Thyroid gland (tissue), 4 donors: Measurements from ENCODE around the gene LOXL1. TPM values are rescaled to one million over a fixed set of nuclear protein-coding genes. Genes with fewer than 3 reads are reported as not detected.

Source experiments
- DNase-seq, 2 donors: peaks; one replicate each; pipeline ENCODE4 v3.0.0-alpha.2; 2019
- H3K27ac ChIP-seq, 3 donors: fragments of 200-600 bp; sonication (generic); 1 replicate in 2 of 3; 2 replicates in 1 of 3; pipeline ENCODE4 v1.5.1; 2016 to 2019; ENCODE audit warnings: mild to moderate bottlenecking in 1 of 3, moderate library complexity in 1 of 3
- H3K27me3 ChIP-seq: fragments of 200-600 bp; sonication (generic); one replicate; pipeline ENCODE4 v1.5.1; 2019
- H3K36me3 ChIP-seq, 2 donors: fragments of 200-600 bp; sonication (generic); one replicate each; pipeline ENCODE4 v1.5.1; 2016 to 2019
- H3K4me1 ChIP-seq, 2 donors: fragments of 200-600 bp; sonication (generic); one replicate each; pipeline ENCODE4 v1.5.1; 2017 to 2019
- H3K4me3 ChIP-seq, 3 donors: fragments of 200-600 bp; sonication (generic); replicated peaks in 1 of 3; 1 replicate in 2 of 3; 2 replicates in 1 of 3; pipeline ENCODE4 v1.5.1; 2016; ENCODE audit warnings: mild to moderate bottlenecking in 1 of 3
- H3K9me3 ChIP-seq: fragments of 200-600 bp; sonication (generic); one replicate; pipeline ENCODE4 v1.5.1; 2017
- POLR2A ChIP-seq, 2 donors: fragments of 450-650 bp; IDR thresholded peaks; one replicate each; pipeline ENCODE4 v1.6.1; 2017; ENCODE audit warnings: antibody characterized with exemption in 2 of 2, mild to moderate bottlenecking in 2 of 2, moderate library complexity in 1 of 2
- WGBS, 2 donors: methylation state at CpG; one replicate each; pipeline ENCODE4 v1.1.5; 2017; 5-methylcytosine and 5-hydroxymethylcytosine counted together
- intact Hi-C: fragments of 100-400 bp; cut with DNase I; formaldehyde crosslinking; loops from one replicate; pipeline ENCODE4 v1.15.1; 2023
- total RNA-seq, 4 donors: library from RNA; depleted of rRNA; stranded (reverse); fragments of >200 nt; gene quantifications; one replicate each; pipeline ENCODE4 v1.2.3, GENCODE V29; 2016
- TF ChIP-seq, protein P1 (sequence below), 6 experiments: fragments of 200-600 bp in 3 of 6; fragments of 450-650 bp in 3 of 6; sonication (generic) in 3 of 6; IDR thresholded peaks; one replicate each; pipeline ENCODE4 v1.5.1; 2016 to 2019; ENCODE audit warnings: antibody characterized with exemption in 6 of 6, mild to moderate bottlenecking in 2 of 6, inconsistent platforms in 1 of 6, moderate library complexity in 1 of 6

LOXL1 gene
- total RNA-seq, 4 donors from 2014 or later: 9.9 to 15.2 (median 12.0) TPM

DNA sequence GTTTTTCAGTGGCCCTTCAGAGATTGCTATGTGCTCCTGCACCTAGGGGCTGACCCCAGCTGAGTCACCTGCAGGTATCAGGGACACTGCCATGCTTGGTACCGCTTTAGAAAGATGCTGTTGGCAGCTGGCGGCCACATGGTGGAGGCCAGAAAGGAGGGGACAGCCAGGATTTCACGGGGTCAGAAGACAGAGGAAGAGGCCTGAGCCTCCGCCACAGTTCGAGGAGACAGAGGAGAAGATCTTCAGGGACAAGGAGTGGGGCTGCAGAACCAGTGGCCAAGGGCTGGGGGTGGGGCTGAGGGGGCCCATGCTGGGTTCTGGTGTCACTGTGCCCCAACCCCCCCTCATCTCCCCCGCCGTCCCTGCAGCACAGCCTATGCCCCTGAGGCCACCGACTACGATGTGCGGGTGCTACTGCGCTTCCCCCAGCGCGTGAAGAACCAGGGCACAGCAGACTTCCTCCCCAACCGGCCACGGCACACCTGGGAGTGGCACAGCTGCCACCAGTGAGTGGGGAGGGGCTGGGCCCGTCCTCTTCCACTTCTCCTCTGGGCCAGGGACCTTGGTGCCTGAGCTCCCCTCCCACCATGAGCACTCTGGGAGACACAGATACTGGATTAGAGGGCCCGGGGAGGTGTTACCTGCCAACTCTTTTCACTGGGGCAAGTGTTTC lies 19.9 kb downstream of the LOXL1 start:
- H3K4me3 ChIP-seq: no peak overlapping the region
- intact Hi-C loops: no loop called here
- H3K36me3 ChIP-seq: no peaks in the 10 kb centered on the region
- TF ChIP-seq POLR2A (IDR thresholded peaks at IDR 0.05): no peak
- TF ChIP-seq, protein P1, sequence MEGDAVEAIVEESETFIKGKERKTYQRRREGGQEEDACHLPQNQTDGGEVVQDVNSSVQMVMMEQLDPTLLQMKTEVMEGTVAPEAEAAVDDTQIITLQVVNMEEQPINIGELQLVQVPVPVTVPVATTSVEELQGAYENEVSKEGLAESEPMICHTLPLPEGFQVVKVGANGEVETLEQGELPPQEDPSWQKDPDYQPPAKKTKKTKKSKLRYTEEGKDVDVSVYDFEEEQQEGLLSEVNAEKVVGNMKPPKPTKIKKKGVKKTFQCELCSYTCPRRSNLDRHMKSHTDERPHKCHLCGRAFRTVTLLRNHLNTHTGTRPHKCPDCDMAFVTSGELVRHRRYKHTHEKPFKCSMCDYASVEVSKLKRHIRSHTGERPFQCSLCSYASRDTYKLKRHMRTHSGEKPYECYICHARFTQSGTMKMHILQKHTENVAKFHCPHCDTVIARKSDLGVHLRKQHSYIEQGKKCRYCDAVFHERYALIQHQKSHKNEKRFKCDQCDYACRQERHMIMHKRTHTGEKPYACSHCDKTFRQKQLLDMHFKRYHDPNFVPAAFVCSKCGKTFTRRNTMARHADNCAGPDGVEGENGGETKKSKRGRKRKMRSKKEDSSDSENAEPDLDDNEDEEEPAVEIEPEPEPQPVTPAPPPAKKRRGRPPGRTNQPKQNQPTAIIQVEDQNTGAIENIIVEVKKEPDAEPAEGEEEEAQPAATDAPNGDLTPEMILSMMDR (IDR thresholded peaks at IDR 0.05): no peak
- no peak overlapping the region for H3K27ac ChIP-seq
- no peaks in the 10 kb centered on the region for H3K27me3 ChIP-seq
- peaks cover 0 to 5% of the 10 kb centered on the region in 2 donors for H3K4me1 ChIP-seq
- 89 to 93% methylated on average over 13 to 15 of the region's 17 CpGs for WGBS, 2 donors
- H3K9me3 ChIP-seq: no peaks in the 10 kb centered on the region
- DNase-seq: no peak

DNA sequence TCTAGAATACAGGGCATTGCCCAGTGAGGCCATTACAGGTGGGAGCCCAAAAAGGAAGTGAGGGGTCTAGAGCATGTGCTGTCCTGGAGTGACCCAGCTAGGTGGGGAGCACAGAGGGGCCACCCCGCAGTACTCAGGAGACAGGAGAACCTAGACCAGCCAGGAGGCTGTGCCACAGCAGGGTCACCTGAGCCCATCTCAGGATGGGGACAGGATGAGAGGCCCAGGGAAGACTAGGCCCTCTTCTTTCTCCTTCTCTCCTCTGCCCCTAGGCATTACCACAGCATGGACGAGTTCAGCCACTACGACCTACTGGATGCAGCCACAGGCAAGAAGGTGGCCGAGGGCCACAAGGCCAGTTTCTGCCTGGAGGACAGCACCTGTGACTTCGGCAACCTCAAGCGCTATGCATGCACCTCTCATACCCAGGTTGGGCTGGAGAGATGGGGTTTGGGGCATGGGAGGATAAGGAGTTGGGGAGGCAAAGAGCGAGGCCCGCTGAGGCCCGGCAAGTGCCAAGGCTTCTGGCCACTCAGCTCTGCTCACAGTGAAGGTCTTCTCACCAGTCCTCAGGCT lies 20.6 kb downstream of the LOXL1 start:
- peaks cover 6 to 12% of the 10 kb centered on the region in 2 donors for H3K4me1 ChIP-seq
- intact Hi-C loops: no loop called here
- DNase-seq: no peak
- no peaks in the 10 kb centered on the region for H3K36me3 ChIP-seq
- H3K27ac ChIP-seq: no peak overlapping the region
- no peak overlapping the region for H3K4me3 ChIP-seq
- no peaks in the 10 kb centered on the region for H3K9me3 ChIP-seq
- 95 to 98% methylated on average over 9 of the region's 9 CpGs for WGBS, 2 donors
- no peaks in the 10 kb centered on the region for H3K27me3 ChIP-seq
- no peak for TF ChIP-seq POLR2A (IDR thresholded peaks at IDR 0.05)
- TF ChIP-seq, protein P1 (IDR thresholded peaks at IDR 0.05): no peak

DNA sequence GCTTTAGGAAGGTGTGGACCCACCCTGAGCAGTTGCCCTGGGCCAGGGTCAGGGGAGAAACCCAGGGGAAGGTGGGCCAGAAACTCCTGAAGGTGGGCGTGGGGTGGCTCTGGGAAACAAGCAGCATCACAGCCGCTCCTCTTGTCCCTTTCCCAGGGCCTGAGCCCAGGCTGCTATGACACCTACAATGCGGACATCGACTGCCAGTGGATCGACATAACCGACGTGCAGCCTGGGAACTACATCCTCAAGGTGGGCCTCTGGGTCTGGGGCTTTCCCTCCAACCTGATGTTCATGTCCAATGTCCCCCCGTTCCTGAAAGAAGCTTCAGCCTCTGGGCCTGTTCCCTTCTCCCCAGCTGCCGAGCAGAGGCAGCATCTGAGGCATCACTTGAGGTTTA lies 21.4 kb downstream of the LOXL1 start:
- Histone ChIP-seq H3K9me3 (no peaks in the 10 kb centered on the region), H3K27me3 (no peaks in the 10 kb centered on the region), H3K4me1 (peaks cover 12 to 20% of the 10 kb centered on the region in 2 donors), H3K36me3 (no peaks in the 10 kb centered on the region), H3K4me3 (no peak overlapping the region), H3K27ac (no peak overlapping the region)
- intact Hi-C loops: no loop called here
- DNase-seq: no peak
- WGBS, 2 donors: 93 to 96% methylated on average over 9 of the region's 9 CpGs
- TF ChIP-seq, protein P1 (IDR thresholded peaks at IDR 0.05): no peak
- no peak for TF ChIP-seq POLR2A (IDR thresholded peaks at IDR 0.05)

DNA sequence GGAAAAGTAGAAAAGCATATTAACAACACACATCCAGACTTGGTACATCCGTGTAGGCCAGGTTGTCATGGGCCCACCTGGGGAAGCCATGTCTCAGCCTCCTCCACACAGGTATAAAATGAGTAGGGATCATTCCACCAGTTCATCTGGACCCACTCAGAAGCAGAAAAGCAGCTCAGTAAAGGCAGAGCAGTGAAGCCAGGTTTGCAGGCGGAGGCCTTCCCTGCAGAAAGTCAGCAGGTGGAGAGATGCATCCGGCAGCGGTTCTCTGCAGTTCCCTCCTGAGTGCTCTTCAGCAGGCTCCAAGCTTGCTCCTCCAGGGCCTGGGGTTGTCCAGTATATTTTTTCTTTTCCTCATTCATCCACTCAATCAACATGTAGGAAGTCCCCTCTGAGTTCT lies 22.1 kb downstream of the LOXL1 start:
- intact Hi-C loops: no loop called here
- Histone ChIP-seq H3K27ac (no peak overlapping the region), H3K9me3 (no peaks in the 10 kb centered on the region), H3K4me1 (peaks cover 12 to 20% of the 10 kb centered on the region in 2 donors), H3K27me3 (no peaks in the 10 kb centered on the region), H3K4me3 (no peak overlapping the region), H3K36me3 (no peaks in the 10 kb centered on the region)
- TF ChIP-seq POLR2A (IDR thresholded peaks at IDR 0.05): no peak
- TF ChIP-seq, protein P1 (IDR thresholded peaks at IDR 0.05): no peak
- WGBS, 2 donors: 87 to 95% methylated on average over 4 of the region's 4 CpGs
- DNase-seq: no peak

DNA sequence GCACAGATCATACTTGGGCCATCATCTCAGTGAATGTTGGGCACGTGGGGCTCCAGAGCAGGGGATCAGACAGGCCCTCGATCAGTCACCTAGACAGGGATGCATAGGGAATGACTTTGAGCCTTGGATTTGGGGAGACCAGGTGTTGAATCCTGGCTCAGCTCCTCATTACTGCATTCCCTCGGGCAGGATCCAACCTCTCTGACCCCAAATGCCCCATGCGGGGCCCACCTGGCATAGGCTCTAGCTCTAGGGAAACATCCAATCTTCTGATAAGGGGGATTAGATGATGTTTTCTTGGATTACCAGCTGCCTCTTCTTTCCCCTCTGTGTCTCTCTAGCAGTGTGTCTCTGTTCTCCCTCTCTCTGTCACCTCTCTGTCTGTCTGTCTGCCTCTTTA lies 22.7 kb downstream of the LOXL1 start:
- Histone ChIP-seq H3K27ac (no peak overlapping the region), H3K27me3 (no peaks in the 10 kb centered on the region), H3K4me3 (no peak overlapping the region), H3K9me3 (no peaks in the 10 kb centered on the region), H3K4me1 (peaks cover 12 to 20% of the 10 kb centered on the region in 2 donors), H3K36me3 (no peaks in the 10 kb centered on the region)
- WGBS, 2 donors: 65 to 70% methylated on average over 3 to 4 of the region's 4 CpGs
- no peak for TF ChIP-seq POLR2A (IDR thresholded peaks at IDR 0.05)
- TF ChIP-seq, protein P1 (IDR thresholded peaks at IDR 0.05): no peak
- intact Hi-C loops: no loop called here
- DNase-seq: no peak
